Smooth muscle cell of trachea (primary cell): ENCODE data around the gene DHX58. TPM values are rescaled to one million over a fixed set of nuclear protein-coding genes. Genes with fewer than 3 reads are reported as not detected.

ENCODE experiments used
- total RNA-seq: library from RNA; depleted of rRNA; stranded (reverse); fragments of >200 nt; gene quantifications from 2 replicates; pipeline ENCODE4 v1.2.1, GENCODE V29; 2014

Gene DHX58
- total RNA-seq: 17.2 and 25.6 TPM in 2 replicates

GRCh38 chr17:42112552-42113176 is at the start of gene DHX58:
TSS of gene DHX58 (minus strand) at chr17:42112714. CDS start at chr17:42111892, 822 bp downstream.

GRCh38 chr17:42122371-42123303 is 10.1 kb upstream of the DHX58 start, which contains the start of gene HSPB9:
TSS of gene HSPB9 (plus strand) at chr17:42122804. CDS start at chr17:42122851, 47 bp downstream.

GRCh38 chr17:42120770-42121769 is 8.6 kb upstream of the DHX58 start, which contains the start of gene KAT2A:
TSS of gene KAT2A (minus strand) at chr17:42121367. CDS start at chr17:42121304, 63 bp downstream.

GRCh38 chr17:42097691-42098631 is 14.6 kb downstream of the DHX58 start, which contains the start of gene ZNF385C:
TSS of gene ZNF385C (minus strand) at chr17:42098473. CDS start at chr17:42063056, 35,417 bp downstream.

Other genes starting within 250 kb of the DHX58 start
- gene KLHL11, start 247.3 kb downstream of the DHX58 start, total RNA-seq: 28.7 and 33.2 TPM in 2 replicates
- gene ACLY, start 193.8 kb downstream of the DHX58 start, total RNA-seq: 171 and 230 TPM in 2 replicates
- 0.33 and 1.3 TPM in 2 replicates for gene ODAD4, start 182.1 kb downstream of the DHX58 start, total RNA-seq
- 63.4 and 90.5 TPM in 2 replicates for gene CNP, start 145.9 kb downstream of the DHX58 start, total RNA-seq
- 52.6 and 72.0 TPM in 2 replicates for gene DNAJC7, start 95.3 kb downstream of the DHX58 start, total RNA-seq
- gene NKIRAS2, start 92.6 kb downstream of the DHX58 start, total RNA-seq: 16.3 and 30.4 TPM in 2 replicates
- gene C17orf113, start 62.1 kb downstream of the DHX58 start, total RNA-seq: 0.15 and 0.17 TPM in 2 replicates
- gene ZNF385C, start 14.2 kb downstream of the DHX58 start, total RNA-seq: not detected in 2 replicates
- 7.0 and 10.8 TPM in 2 replicates for gene KAT2A, start 8.7 kb upstream of the DHX58 start, total RNA-seq
- not detected in 2 replicates for gene HSPB9, start 10.1 kb upstream of the DHX58 start, total RNA-seq
- gene RAB5C, start 42.3 kb upstream of the DHX58 start, total RNA-seq: 82.9 and 87.3 TPM in 2 replicates
- gene KCNH4, start 68.4 kb upstream of the DHX58 start, total RNA-seq: under 0.01 TPM in 1 of 2 replicates, not detected in the other
- gene HCRT, start 72.7 kb upstream of the DHX58 start, total RNA-seq: not detected in 2 replicates
- 16.1 and 30.3 TPM in 2 replicates for gene GHDC, start 81.8 kb upstream of the DHX58 start, total RNA-seq
- gene STAT5B, start 163.7 kb upstream of the DHX58 start, total RNA-seq: 25.2 and 31.6 TPM in 2 replicates
- gene STAT5A, start 175.8 kb upstream of the DHX58 start, total RNA-seq: 23.0 and 67.6 TPM in 2 replicates